GM18519 (cell line): Measurements from ENCODE around the gene FBXO44.

Experiments used
- ATAC-seq: cut with Tn5 transposase; IDR thresholded peaks from one replicate; pipeline ENCODE4 v1.9.1; 2021; ENCODE audit warnings: mild to moderate bottlenecking, moderate library complexity; ENCODE audit not compliant: unreplicated experiment, low FRiP score

The FBXO44 gene

GRCh38 chr1:11682799-11683198 is 28.1 kb downstream of the FBXO44 start:
- no peak for ATAC-seq

GRCh38 chr1:11684070-11684469 is 29.4 kb downstream of the FBXO44 start:
- no peak for ATAC-seq

- no peak for ATAC-seq
Observed at GRCh38 chr1:11685210-11685752, 30.6 kb downstream of the FBXO44 start.

DNA sequence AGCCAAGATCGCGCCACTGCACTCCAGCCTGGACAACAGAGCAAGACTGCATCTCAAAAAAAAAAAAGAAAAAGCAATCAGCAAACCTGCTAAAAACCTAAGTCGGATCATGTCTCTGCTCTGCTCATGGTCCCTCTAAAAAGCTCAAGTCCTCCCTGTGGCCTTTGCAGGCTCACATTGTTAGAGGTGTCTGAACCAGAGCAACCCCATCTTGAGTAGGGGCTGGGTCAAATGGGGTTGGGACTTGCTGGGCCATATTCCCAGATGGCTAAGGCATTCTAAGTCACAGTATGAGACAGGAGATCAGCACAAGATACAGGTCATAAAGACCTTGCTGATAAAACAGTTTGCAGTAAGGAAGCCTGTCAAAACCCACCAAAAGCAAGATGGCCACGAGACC is 33.8 kb downstream of the FBXO44 start:
- ATAC-seq = no peak

DNA sequence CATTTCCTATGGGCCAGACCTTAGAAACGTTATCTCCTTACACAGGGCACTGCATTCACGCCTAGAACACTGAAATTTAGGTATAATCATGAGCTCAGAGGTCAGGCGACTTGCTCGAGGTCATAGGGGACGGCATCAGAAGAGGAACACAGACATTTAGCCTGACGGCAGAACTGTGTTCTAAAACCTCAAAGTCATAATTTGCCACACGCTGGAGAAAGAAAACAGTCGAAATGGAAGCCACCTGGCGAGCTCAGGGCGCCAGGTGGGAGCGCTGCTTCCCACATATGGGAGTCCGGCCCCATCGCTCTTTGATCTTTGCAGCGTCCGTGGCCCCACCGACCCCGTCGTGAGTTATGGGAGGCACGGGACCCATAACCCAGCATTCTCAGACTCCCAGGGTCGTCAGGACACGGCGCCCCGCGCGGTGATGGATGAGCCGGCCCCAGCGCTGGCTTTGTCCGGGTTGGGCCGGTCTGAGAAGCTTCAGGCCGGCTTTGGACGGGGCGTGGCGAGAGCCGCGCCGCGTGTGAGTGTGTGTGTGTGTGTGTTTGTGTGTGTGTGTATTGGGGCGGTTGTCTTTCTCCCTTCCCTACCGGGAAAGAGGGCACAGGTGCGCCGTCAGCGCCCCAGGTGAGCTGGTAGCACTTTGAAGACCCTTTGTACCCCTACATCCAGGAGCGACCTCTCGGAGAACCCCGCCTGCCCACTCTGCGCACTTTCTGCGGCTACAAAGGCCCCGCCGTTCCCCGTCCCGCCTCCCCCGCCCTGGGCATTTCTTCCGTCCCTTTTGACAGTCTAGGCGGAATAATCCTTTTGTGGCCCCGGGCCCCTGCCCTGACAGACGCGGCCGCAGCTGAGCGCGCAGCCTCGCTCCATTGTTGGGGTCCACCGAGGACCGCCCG is 36.0 kb downstream of the FBXO44 start:
- ATAC-seq = no peak

DNA sequence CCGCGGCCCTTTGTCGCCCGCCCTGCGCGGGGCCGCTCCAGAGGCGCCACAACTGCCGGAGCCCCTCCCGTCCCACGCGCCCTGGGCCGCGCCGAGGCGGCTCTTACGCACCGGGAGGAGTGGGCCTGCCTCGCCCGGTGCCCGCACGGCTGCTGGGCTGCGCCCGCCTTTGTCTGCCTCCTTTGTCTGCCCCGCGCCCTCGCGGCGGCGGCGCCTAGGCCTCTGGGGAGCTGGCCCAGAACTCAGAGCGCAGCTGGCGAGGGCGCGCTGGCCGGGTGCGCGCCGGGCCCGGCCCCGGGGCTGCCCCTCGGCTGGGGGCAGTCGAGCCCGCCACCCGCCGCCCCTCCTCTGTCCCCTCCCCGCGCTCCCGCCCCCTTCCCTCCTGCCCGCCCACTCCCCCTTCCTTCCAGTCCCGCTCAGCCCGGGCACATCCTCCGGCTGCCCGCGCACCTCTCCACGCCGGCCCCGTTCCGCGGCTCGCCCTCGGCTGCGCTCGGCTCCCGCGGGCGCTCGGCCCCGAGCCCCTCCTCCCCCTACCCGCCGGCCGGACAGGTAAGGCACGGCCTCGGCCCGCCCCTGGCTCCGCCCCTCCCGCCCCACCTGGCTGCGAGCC is 36.7 kb downstream of the FBXO44 start, which contains the start of gene DRAXIN:
Gene DRAXIN, plus strand, starts transcription at position 409 of the 613 bp plus-strand sequence. CDS start 14,549 bp downstream, outside the sequence.
- ATAC-seq = no peak

GRCh38 chr1:11691928-11692711 is 37.4 kb downstream of the FBXO44 start:
- ATAC-seq = no peak

DNA sequence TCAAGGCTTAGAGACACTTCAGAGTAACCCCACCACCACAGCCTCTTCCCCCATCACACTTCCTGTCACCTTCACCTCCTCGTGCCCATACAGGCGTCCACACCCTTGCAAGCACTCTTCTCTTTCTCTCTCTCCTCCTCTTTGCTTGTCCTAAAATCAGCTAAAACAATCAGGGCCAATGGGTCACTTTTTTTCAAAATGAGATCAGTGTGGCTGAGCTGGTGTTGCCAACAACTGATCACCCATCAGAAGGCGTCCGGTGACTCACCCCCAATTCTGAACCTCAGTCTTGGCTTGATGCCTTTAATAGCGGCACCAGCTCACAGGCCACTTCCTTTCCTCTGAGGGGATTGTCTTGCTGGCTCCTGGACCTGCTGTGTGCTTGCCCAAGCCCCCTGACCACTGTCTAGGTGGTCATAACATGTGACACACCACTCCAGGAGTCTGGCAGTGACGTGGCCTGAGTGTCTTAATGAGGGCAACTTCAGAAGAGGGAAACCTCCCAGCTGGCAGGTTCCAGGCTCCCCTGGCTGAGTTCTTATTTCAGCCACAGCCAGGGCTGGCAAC is 38.4 kb downstream of the FBXO44 start:
- no peak for ATAC-seq

GRCh38 chr1:11693917-11694316 is 39.2 kb downstream of the FBXO44 start:
- no peak for ATAC-seq

- ATAC-seq = no peak
Observed at GRCh38 chr1:11695861-11696260, 41.2 kb downstream of the FBXO44 start.

GRCh38 chr1:11697188-11697892 is 42.7 kb downstream of the FBXO44 start:
- ATAC-seq = no peak

- no peak for ATAC-seq
Observed at GRCh38 chr1:11697893-11698210, 43.2 kb downstream of the FBXO44 start.

- no peak for ATAC-seq
Observed at GRCh38 chr1:11700601-11701467, 46.2 kb downstream of the FBXO44 start.

GRCh38 chr1:11701551-11701961 is 46.9 kb downstream of the FBXO44 start:
- ATAC-seq = no peak

DNA sequence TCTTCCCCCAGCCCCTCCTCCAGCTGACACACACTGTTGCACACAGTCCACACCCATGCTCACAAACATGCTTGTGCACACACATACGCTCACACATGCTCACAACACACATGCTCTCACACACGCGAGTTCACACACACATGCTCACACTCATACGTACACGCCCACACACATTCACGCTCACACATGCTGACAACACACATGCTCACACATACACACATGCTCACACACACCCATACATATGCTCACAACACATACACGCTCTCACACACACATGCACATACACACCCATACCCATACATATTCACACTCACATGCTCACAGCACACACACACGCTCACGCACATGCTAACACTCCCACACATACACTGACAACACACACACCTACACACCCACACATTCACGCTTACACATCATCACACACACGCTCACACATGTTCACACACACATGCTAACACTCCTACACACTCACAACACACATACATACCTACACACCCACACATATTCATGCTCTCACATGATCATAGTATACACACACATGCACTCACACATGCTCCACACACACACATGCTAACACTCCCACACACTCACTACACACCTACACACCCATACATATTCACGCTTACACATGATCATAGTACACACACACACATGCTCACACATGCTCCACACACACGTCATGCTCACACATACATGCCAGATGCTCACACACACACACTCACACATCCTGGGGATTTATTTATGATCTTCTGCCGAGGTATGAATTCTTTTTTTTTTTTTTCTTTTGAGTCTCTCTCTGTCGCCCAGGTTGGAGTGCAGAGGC is 47.5 kb downstream of the FBXO44 start:
- ATAC-seq = no peak

DNA sequence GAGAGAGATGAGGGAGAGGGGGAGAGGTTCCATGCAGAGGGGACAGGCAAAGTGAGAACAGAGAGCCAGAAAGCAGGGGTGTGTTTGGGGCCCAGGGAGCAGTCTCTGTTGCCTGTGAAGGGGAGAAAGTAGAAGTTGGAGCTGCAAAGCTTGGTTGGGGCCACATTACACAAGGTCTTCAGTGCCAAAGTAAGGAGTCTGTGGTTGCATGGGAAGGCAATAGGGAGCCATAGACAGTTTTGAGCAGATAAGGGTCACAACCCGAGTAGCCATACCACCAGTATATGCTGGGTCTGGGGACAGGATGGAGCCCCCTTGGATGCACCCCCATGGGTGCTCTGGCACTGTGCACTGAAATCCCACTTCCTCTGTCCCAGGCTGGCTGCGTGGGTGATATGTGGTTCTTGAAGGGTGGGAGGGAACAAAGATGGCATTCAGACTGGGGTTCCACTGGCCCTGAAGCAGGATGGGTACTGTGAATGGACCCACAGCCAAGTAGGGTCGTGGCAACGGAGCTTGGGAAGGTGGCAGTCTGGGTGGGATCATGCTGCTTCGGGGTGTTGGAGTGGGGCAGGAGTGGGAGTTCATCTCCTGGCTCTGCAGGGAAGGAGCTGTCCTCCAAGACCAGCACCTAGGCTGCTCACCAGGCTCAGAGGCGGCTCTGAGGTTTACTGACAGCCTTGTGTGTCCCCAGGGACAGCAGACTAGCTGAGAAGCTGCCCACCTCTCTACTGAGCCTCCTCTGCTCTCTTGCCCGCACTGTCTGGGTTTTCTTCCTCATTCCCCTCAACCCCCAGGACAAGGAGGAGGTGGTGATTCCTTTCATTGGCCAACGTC is 48.9 kb downstream of the FBXO44 start:
- ATAC-seq = no peak

DNA sequence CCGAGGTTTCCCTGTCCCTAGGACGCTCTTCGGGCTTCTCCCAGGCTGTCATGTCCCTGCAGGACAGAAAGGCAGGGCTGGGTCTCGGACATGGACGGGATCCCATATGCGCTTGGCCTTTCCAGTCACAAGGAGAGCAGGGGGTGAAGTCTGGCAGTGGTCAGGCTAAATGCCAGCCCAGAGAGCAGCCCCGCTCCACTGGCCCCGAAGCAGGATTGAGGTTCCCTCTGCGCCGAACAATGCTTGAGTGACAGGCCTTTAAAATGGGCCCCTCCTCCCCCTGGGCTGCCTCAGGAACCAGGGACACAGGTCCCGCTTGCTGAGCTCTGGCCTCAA is 49.5 kb downstream of the FBXO44 start:
- no peak for ATAC-seq
